ENCODE measurements around the gene KCNC3.
A peak's percentile ranks its signal among the peaks of the same experiment; 100 is the strongest.
"Not testable (repeated sequence)": the region's sequence is repeated elsewhere in the genome, so short reads cannot be mapped to it uniquely, and the experiment has no call there.

KCNC3 gene

DNA sequence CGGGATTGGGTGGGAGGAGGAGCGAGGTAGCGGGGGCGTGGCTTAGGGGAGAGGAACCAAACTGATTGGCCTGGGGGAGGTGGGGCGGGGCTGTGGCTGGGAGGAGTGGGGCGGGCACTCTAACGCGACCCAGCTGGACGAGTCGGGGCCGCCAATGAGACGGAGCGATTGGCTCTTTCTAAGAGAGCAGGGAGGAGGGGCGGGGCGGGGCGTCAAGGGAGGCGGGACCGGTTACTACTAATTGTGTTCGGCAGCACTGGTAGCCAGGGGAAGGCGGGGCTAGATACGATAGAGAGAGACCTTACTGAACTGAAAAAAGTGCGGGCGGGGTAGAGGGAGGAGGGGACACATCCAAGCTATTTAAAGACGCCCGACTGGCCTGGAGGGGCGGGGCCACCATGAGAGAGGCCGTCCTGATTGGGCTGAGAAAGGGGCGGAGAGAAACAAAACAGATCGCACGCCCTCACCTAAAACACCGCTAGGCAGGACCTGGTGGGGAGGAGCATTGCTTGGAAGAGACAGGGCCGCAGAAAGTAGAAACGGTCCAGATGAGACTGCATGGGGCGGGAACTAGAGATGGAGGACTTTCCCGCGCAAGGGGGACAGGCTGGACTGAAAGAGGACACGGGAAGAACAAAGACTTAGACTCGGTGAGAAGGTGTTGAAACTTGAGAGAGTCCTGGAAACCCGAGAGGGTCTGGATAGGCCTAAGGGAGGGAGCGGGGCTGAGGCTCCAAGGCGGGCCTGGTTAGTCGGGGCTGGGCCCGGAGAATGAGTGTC lies at the start of gene KCNC3:
KCNC3 (minus strand) TSS at position 232 of the 780 bp plus-strand sequence. CDS start 295 bp downstream, outside the sequence.
- DNase-seq: peak; percentile 99 to 100

DNA sequence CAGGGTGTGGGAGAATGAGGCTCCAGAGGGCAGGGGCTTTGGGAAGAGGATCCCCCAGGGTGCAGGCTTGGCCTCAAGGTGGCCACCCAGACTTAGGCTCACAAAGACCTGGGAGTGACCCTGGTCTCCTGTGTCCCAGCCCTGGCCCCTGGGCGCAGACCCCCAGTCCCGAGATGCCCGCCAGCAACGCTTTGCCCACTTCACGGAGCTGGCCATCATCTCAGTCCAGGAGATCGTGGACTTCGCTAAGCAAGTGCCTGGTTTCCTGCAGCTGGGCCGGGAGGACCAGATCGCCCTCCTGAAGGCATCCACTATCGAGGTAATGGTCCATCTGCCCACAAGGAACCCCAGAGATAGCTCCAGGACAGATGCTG lies 49.7 kb upstream of the KCNC3 start:
- DNase-seq: no peak

DNA sequence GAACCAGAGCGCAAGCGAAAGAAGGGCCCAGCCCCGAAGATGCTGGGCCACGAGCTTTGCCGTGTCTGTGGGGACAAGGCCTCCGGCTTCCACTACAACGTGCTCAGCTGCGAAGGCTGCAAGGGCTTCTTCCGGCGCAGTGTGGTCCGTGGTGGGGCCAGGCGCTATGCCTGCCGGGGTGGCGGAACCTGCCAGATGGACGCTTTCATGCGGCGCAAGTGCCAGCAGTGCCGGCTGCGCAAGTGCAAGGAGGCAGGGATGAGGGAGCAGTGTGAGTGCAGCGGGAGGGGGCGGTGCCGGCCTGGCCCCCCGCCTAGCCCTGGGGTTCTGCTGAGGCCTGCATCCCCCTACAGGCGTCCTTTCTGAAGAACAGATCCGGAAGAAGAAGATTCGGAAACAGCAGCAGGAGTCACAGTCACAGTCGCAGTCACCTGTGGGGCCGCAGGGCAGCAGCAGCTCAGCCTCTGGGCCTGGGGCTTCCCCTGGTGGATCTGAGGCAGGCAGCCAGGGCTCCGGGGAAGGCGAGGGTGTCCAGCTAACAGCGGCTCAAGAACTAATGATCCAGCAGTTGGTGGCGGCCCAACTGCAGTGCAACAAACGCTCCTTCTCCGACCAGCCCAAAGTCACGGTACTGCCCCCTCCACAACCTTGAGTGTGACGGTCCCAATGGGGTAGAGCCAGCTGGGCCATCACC lies 49.1 kb upstream of the KCNC3 start:
- DNase-seq: no peak

DNA sequence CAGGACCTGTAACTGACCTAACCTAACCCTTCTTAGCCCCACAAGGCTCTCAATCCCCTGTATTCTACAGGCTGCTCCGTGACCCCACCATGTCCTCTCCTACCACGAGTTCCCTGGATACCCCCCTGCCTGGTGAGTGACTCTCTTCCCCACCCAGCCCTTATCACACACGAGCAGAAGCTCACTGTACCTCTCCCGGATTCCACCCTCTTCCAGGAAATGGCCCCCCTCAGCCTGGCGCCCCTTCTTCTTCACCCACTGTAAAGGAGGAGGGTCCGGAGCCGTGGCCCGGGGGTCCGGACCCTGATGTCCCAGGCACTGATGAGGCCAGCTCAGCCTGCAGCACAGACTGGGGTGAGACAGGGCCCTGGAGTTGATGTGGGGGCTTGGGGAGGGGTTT lies 48.3 kb upstream of the KCNC3 start:
- DNase-seq: no peak

DNA sequence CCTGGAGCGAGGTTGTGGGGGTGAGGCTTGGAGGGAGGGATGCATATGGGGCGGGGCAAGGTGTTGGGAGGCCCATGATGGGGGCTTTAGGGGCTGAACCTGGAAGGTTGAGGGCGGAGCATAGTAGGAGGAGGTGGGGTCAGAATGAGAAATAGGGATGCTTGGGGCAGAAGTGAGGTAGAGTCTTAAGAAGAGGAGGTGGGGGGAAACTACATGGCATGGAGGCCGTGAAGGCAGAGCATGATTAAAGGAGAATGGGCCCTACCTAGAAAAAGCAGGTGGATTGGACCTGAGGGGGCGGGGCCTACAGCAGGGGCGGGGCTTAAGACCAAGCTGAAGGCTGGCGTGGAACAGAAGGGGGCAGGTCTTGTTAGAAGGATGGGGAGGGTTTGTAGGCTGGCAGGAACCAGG lies 47.9 kb upstream of the KCNC3 start:
- peak; percentile 56 to 85 for DNase-seq

DNA sequence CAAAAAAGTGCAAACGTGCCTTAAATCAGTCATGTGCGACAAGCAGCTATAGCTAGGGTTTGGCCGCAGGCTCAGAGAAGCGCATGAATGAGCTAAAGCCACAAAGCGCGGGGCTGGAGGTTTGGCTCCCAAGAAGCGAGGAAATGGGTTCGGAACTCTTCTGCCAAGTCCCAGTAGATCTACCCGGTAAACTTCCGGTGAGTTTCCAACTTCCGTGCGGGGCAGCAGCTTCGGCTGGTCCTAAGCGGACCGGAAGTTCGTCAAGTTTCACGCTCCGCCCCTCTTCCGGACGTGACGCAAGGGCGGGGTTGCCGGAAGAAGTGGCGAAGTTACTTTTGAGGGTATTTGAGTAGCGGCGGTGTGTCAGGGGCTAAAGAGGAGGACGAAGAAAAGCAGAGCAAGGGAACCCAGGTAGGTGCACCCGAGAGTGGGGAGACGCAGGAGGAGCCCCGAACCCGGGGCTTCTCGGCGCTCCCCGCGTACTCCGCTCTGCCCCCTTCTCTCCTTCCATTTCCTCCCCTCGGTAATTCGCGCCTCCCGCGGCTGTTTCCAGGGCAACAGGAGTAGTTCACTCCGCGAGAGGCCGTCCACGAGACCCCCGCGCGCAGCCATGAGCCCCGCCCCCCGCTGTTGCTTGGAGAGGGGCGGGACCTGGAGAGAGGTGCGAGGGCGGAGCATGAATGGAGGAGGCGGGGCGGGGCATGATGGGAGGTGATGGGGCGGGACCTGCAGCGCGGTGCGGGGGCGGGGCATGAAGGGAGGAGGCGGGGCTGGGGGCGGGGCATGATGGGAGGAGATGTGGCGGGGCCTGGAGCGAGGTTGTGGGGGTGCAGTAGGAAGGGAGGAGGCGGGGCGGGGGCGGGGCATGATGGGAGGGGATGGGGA lies 47.2 kb upstream of the KCNC3 start, which contains the start of gene NR1H2:
NR1H2 (plus strand) TSS at position 292 of the 885 bp plus-strand sequence. CDS start 1,149 bp downstream, outside the sequence.
- DNase-seq: peak; percentile 94 to 98

DNA sequence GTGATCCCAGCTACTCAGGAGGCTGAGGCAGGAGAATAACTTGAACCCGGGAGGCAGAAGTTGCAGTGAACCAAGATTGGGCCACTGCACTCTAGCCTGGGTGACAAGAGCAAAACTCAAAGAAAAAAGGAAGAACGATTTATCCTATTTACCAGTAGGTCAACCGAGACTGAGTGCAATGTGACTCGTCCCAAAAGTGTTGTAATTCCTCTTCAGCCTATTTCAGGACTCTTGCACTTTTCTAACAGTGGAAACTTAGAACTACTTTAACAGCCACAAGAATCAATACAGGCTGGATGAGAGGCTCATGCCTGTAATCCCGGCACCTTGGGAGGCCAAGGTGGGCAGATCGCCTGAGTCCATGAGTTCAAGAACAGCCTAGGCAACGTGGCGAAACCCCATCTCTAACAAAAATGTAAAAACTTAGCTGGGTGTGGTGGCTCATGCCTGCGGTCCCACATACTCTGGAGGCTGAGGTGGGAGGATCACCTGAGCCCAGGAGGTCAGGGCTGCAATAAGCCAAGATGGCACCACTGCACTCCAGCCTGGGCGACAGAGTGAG lies 42.8 kb upstream of the KCNC3 start:
- no peak for DNase-seq

DNA sequence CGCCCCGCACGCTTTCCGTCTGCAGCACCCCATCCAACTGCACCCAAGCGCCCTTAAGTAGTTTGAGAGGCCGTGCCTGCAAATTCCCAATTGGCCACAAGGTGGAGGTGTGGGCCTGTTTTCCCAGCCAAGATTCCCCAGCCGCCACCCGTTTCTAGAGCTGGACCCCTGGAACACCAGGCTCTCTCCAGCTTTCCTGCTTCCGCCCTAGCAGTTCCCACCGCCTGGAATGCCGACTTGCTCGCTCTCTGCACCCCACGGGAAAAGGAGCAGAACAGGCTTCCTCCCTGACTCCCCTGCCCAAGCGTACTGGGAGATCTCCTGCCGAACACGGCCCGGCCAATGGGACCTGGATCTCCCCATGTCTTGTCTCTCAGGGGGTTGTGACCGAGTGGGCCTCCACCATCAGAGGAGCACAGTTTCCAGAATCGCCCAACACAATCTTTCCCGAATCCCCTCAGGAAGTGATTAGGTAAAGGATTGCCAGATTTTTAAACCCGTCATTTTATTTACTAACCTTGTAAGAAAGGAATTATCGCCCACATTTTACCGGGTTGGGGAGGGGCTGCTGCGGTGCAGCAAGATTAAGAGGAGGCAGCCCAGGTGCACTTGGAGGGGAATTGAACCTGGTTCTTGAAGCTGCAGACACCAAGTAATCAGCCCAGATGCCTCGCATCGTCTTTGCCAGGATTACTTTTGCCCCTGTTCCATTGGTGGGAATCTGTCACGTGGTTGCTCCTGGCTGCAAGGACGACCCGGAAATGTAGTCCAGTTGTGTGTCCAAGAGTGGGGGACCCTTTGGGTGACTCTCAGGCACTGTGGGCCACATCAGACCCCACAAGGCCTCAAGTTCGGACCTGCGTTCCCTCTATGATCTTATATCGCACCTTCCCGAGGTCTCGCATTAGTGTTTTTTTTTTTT lies 39.7 kb upstream of the KCNC3 start:
- DNase-seq: peak; percentile 74 to 90

DNA sequence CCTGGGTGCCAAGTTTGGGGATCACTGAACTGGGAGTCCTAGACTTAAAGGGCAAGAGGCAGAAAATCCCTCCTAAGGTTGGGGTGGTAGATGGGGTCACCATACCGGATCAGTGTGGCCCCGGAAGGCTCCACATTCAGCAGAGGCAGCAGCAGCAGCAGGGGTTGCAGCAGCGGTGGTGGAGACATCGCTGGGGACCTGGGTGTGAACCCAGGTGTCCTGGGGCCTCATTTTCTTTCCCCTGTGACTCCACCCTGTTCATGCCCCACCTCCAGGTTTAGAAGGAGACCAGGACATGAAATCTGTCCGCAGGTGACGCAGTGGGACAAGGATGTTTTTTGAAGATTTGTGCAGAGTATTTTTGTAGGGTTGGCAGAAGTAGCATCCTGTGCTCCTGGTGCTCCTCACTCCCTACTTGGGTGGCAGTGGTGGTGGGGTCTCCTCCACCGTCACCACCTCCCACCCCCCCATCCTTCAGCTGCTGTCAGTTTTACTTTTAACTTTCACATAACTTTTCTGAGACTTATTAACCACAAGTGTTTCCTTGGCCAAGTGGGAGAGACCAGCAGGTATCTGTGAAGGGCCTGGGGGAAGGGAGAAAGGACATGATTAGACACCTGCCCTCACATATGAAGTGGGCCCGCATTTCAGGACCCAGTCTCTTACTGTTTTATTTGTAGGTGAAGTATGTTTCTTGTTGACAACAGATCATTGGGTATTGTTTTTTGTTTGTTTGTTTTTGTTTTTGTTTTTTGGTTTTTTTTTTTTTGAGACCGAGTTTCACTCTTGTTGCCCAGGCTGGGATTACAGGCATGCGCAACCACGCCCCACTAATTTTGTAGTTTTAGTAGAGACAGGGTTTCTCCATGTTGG lies 36.5 kb upstream of the KCNC3 start, which contains the start of gene NAPSA:
NAPSA (minus strand) TSS at position 206 of the 873 bp plus-strand sequence; CDS start at position 188, 18 bp downstream.
- no peak for DNase-seq

DNA sequence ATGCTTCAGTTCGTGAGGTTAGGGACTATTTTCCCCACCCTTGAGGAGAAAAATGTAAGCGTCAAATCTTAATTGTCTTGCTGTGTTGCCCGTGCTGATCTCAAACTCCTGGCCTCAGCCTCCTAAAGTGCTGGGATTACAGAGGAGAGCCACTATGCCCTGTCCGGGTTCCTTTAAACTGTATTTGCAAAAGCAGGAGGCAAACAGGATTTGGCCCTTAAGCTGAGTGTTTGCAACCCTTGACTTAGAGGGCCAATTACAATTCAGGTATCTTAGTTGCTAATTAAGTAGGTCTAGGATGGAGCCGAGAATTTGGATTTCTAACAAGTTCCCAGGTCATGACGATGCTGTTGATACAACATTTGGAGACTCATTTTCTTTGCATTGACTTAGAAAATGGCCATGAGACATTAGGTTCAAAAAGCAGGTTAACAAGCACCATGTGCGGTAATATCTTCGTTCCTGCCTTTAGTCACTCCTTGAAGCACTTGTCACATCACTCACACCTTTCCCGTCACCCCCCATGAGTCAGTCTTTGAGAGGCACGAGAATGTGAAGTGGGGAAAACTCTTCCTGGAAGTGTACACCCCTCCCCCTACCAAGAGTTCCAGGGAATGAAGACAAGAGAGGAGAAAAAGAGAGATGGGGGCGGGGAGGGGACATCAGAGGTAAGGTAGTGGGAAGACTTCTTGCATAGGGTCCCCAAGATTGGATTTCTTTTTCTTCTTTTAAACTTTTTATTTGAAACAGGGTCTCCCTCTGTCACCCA lies 33.7 kb upstream of the KCNC3 start:
- no peak for DNase-seq

DNA sequence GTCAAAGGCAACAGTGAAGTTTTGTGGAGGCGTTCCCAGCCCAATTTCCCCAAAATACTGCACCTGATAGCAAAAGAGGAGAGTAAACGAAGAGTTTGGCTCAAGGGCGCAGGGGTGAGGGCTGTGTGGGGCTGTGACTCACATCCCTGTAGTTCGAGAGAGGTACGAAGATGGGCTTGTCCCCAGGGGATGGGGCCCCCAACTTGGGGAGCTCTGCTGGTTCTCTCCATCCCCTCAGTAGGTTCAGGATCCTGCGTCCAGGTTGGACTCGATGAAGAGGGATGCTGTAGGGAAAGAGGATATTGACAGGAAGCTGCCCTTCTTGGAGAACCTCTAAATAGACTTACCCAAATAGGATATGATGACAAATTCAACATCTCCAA lies 32.8 kb upstream of the KCNC3 start:
- no peak for DNase-seq

DNA sequence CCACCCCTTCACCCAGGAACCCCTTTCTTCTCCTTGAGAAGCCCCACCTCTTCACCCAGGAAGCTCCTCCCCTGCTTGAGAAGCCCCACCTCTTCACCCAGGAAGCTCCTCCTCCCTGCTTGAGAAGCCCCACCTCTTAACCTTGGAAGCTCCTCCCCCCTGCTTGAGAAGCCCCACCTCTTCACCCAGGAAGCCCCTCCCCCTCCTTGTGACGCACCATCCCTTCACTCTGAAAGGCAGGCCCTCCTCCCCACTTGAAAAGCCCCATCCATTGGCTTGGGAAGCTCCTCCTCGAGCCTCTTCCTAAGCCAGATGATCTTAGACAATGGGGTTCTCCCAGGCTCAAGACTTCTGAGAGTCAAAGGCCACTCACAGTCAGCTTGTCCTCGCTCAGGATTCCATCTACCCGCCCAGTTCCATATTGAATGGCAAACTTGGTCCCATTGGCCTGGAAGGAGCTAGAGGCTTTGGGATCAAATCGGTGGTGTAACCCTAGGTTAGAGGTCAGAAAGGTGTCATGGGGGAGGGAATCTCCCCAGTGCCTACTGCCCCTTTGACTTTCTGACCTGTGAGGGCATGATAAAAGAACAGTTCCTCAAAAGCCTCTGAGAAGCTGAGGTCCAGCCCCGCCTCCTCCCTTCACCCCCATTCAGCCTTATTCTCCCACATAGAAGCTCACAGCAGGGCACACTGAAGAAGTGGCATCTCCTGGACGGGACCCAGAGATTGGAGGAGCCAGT lies 32.3 kb upstream of the KCNC3 start:
- no peak for DNase-seq

DNA sequence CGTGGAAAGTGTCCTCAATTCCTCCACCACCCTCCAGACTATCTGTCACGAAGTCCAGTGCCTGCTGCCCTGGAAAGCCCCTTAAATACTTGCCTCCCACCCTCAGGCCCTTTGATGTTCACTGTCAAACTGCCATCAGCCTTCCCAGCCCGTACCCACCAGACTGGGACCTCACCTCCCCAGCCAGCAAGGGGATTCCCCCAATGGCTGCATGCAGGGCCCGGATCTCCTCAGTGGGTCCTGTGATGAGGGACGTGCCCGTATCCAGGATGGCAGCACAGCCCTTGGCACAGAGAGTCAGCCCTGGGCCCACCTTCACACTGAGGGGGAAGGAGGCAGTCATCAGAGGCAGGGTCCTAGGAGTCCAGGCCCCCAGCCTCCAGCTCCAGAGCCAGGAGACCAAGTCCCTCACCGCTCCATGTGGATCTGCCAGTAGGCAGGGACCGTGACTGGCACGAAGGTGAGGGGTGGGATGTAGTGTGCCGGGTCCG lies 30.2 kb upstream of the KCNC3 start:
- DNase-seq: no peak

DNA sequence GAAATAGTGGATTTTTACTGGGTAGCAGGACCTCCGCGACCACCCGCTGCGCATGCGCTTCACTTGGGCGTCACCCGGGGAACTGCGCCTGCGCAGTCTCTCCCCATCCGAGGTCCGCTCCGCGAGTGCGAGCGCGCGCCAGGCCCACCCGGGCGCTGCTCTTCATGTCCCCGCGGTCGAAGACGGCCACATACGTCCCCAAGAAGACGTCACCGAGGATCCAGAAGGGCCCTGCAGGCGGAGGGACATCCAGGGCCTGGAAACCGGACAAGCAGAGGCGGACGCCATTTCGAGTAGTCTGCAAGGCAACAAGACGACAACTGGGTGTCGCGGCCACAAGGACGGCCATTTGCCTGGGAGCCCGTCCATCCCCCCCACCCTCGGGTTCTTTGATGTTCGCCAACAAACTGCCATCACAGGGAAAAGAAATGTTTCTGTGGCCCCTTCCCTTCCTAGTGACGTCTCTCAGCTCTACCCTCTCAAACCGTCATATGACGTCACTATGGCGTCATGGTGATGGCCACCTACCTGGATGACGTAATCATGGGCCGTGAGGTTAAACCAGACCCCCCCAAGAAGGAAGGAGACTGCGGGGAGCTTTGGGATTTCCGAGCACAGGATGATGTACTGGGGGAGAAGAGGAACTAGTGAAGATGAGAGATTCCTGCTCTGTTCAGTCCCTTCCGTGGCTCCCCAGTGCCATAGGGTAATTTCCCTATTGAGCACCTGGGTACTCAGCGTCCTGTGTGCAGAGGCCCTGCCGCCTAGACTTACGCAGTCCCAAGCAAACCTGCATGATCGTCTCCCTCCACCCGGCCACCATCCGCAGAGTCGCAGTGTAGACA lies 29.5 kb upstream of the KCNC3 start:
- no peak for DNase-seq

DNA sequence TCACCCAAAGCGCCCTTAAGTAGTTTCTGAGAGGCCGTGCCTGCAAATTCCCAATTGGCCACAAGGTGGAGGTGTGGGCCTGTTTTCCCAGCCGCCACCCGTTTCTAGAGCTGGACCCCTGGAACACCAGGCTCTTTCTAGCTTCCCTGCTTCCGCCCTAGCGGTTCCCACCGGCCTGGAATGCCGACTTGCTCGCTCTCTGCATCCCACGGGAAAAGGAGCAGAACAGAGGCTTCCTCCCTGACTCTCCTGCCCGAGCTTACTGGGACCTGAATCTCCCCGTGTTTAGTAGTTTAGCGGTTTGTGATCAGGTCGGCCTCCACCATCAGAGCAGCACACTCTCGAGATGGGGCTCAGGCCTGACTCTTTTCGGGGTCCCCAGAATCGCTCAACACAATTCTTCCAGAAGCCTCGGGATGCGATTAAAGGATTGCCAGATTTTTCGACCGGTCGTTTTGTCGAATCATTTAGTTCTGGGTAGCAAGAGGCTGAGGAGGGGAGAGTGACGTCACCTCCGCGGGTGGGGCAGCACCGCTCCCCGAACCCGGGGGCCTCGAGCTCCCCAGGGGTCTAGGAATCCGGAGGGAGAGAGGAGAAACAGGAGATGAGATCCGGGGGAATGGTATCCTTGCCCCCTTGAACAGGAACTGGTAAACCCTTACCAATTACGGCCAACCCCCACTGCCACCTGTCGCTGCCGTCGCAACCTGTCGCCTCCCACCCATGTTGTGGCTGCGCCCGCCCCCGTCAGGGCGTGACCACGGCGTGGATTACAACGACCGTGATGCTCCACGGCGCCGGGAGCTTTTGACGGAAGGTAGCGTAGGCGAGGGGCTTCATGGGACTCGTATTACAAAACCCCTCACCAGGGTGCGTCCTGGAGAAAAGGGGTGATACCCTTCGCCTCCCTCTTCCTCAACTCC lies 28.3 kb upstream of the KCNC3 start:
- DNase-seq: peak; percentile 56 to 81

DNA sequence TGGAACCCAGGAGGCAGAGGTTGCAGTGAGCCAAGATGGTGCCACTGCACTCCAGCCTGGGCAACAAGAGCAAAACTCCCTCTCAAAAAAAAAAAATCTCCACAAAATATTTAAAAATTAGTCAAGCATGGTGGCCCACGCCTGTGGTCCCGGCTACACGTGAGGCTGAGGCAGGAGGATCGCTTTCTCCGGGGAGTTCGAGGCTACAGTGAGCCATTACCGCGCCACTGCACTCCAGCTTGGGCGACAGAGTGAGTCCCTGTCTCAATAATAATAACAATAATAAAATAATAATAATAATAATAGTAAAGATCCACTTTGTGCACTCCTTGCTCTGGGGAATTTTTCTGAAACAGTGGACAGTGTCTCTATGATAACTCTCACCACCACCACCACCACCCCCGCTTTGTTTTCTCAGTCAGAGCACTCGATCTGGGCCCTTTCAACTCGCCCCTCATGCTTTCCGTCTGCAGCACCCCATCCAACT lies 27.6 kb upstream of the KCNC3 start:
- DNase-seq: no peak

DNA sequence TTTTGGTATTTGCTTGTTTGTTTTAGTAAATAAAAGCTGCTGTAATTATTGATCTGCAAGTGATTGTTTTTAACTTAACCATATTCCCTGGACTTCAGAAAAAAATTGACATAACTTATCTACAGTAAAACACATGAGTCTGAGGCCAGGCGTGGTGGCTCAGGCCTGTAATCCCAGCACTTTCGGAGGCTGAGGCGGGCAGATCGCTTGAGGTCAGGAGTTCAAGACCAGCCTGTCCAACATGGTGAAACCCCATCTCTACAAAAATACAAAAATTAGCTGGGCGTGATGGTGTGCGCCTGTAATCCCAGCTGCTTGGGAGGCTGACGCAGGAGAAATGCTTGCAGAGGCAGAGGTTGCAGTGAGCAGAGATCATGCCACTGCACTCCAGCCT lies 24.3 kb upstream of the KCNC3 start:
- not testable (repeated sequence) for DNase-seq

All from NCI-H526 (cell line).